Smooth muscle cell (in vitro differentiated cells): ENCODE results near the gene MDP1. TPM values are rescaled to one million over a fixed set of nuclear protein-coding genes. Genes with fewer than 3 reads are reported as not detected.

ENCODE experiments used
- DNase-seq: peaks from one replicate; lab custom pipeline; 2025; ENCODE audit not compliant: unreplicated experiment; lab: John Stamatoyannopoulos, UW
- H2AFZ ChIP-seq: fragments of 200-600 bp; sonication (generic); 2 replicates; pipeline ENCODE4 v1.6.0; 2016; ENCODE audit warnings: antibody characterized with exemption, low read depth, mild to moderate bottlenecking
- H3F3A ChIP-seq: fragments of 200-600 bp; sonication (generic); 2 replicates; pipeline ENCODE4 v1.6.0; 2017; ENCODE audit warnings: antibody characterized with exemption, low read depth
- H3K27ac ChIP-seq: fragments of 200-600 bp; sonication (generic); 2 replicates; pipeline ENCODE4 v1.5.1; 2016; ENCODE audit warnings: low read depth, mild to moderate bottlenecking
- H3K27me3 ChIP-seq: fragments of 200-600 bp; sonication (generic); 2 replicates; pipeline ENCODE4 v1.6.1; 2016; ENCODE audit warnings: low read depth, mild to moderate bottlenecking
- H3K36me3 ChIP-seq: fragments of 200-600 bp; sonication (generic); 2 replicates; pipeline ENCODE4 v1.5.1; 2016; ENCODE audit warnings: low read depth
- H3K4me1 ChIP-seq: fragments of 200-600 bp; sonication (generic); 2 replicates; pipeline ENCODE4 v1.5.1; 2016; ENCODE audit warnings: low read depth
- H3K4me2 ChIP-seq: fragments of 200-600 bp; sonication (generic); 2 replicates; pipeline ENCODE4 v1.6.0; 2016; ENCODE audit warnings: mild to moderate bottlenecking
- H3K4me3 ChIP-seq: fragments of 200-600 bp; sonication (generic); 2 replicates; pipeline ENCODE4 v1.5.1; 2016; ENCODE audit warnings: mild to moderate bottlenecking
- H3K79me2 ChIP-seq: fragments of 200-600 bp; sonication (generic); 2 replicates; pipeline ENCODE4 v1.6.0; 2016; ENCODE audit warnings: low read depth, mild to moderate bottlenecking
- H3K9ac ChIP-seq: fragments of 200-600 bp; sonication (generic); 2 replicates; pipeline ENCODE4 v1.6.0; 2016; ENCODE audit warnings: low read depth
- H3K9me3 ChIP-seq: fragments of 200-600 bp; sonication (generic); replicated peaks from 2 replicates; pipeline ENCODE4 v1.5.1; 2016; ENCODE audit warnings: low read depth
- H4K20me1 ChIP-seq: fragments of 200-600 bp; sonication (generic); 2 replicates; pipeline ENCODE4 v1.6.0; 2016; ENCODE audit warnings: low read depth
- WGBS: methylation state at CpG from one replicate; pipeline ENCODE4 v1.1.7; 2016; ENCODE audit warnings: low lambda C conversion rate; 5-methylcytosine and 5-hydroxymethylcytosine counted together
- polyA plus RNA-seq: library from polyadenylated mRNA; unstranded; fragments of >200 nt; fragmentation: Nextera tagmentation; extraction: Ambion mirVana; gene quantifications from 2 replicates; pipeline ENCODE4 v1.2.1, GENCODE V29; 2016
- total RNA-seq: library from RNA; depleted of rRNA; stranded (reverse); fragments of >200 nt; gene quantifications from 2 replicates; pipeline ENCODE4 v1.2.3, GENCODE V29; 2014
- TF ChIP-seq, protein P1 (sequence below): fragments of 200-600 bp; sonication (generic); IDR thresholded peaks from 2 replicates; pipeline ENCODE4 v1.5.1; 2017; ENCODE audit warnings: borderline replicate concordance, mild to moderate bottlenecking, antibody characterized with exemption; ENCODE audit not compliant: insufficient read depth, poor library complexity, severe bottlenecking

Gene MDP1
- total and polyA plus RNA-seq, 2 experiments from 2014 or later, result 31.0 to 42.3 TPM

DNA sequence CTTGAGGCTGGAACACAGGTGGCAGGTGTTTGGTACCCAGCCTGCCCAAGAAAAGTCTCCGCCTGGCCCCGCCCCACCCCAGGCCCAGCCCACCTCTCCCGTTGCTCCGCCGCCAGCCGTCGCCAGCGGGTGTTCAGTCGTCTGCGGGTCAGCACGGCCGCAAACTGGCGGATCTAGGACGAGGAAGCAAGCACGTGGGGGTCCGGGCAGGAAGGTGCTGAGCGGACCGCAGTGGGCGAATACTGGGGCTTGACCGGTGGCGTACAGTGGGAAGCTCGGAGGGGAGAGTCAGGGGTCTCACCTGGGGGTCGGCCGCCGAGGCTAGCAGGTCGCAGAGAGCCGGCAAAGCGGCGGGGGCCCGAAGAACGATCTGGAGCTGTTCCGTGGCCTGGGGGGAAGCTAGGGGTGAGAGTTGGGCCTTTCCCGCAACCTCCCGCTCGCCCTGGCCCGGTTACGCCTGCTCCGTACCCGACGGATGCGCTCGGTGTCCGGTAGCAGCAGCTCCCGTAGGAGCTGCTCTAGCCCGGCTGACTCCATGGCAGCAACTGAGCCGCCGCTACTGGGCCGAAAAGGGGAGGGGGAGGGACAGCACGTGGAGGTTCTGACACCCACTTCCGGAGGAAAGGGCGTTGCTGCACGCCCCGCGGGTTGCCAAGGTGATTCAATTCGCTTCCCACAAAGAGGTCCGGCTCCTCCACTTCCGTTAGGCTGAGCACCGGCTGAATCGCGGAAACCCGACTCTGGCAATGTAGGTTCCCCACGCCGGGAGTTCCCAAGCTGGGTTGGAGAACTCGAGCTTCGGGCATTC is 27.4 kb downstream of the MDP1 start, which contains the start of gene IPO4:
Gene IPO4 (minus strand): TSS at position 566 of the 808 bp plus-strand sequence. CDS start 29 bp downstream, at position 537.
- Histone ChIP-seq H3F3A (peaks cover 10% of the 10 kb centered on the region), H3K4me3 (peak within 1 kb of the TSS; percentile 58), H4K20me1 (no peaks in the 10 kb centered on the region), H3K79me2 (peaks cover 20% of the 10 kb centered on the region), H3K4me1 (peaks cover 11% of the 10 kb centered on the region), H3K36me3 (no peaks in the 10 kb centered on the region), H3K27ac (peak within 1 kb of the TSS; percentile 78), H3K4me2 (peak within 1 kb of the TSS; percentile 85), H3K9ac (peak within 1 kb of the TSS; percentile 58), H3K9me3 (no peaks in the 10 kb centered on the region), H3K27me3 (no peaks in the 10 kb centered on the region), H2AFZ (no peak within 1 kb of the TSS)
- WGBS, result 2% methylated on average over 65 of the region's 65 CpGs
- TF ChIP-seq, protein P1, sequence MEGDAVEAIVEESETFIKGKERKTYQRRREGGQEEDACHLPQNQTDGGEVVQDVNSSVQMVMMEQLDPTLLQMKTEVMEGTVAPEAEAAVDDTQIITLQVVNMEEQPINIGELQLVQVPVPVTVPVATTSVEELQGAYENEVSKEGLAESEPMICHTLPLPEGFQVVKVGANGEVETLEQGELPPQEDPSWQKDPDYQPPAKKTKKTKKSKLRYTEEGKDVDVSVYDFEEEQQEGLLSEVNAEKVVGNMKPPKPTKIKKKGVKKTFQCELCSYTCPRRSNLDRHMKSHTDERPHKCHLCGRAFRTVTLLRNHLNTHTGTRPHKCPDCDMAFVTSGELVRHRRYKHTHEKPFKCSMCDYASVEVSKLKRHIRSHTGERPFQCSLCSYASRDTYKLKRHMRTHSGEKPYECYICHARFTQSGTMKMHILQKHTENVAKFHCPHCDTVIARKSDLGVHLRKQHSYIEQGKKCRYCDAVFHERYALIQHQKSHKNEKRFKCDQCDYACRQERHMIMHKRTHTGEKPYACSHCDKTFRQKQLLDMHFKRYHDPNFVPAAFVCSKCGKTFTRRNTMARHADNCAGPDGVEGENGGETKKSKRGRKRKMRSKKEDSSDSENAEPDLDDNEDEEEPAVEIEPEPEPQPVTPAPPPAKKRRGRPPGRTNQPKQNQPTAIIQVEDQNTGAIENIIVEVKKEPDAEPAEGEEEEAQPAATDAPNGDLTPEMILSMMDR, result no peak
- DNase-seq, result peak; percentile 79

DNA sequence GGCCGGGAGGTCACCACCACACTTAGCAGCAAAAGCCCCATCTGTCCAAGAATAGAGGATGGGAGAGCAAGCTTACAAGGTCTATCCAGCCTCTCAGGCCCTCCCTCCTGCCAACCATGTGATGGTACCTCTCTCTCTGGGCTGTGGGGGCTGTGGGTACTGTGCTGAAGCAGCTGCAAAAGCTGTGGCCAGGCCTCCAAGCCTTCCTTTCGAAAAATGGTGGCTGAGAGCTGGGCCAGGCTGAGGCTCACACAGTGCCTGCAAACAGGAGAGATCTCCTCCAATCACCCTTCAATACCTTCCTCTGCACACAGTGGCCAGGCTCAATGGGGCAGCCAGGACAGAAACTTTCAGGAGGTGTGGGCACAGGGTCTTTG is 28.3 kb downstream of the MDP1 start:
- Histone ChIP-seq H2AFZ (no peak overlapping the region), H3K27me3 (no peaks in the 10 kb centered on the region), H3K4me2 (peak overlapping the region; percentile 85), H3K4me3 (peak overlapping the region; percentile 58), H3K79me2 (peaks cover 13% of the 10 kb centered on the region), H3K27ac (no peak overlapping the region), H3K9ac (no peak overlapping the region), H4K20me1 (no peaks in the 10 kb centered on the region), H3K4me1 (peaks cover 11% of the 10 kb centered on the region), H3K36me3 (no peaks in the 10 kb centered on the region), H3K9me3 (no peaks in the 10 kb centered on the region), H3F3A (peaks cover 10% of the 10 kb centered on the region)
- TF ChIP-seq, protein P1, result no peak
- 88% methylated on average over 2 of the region's 2 CpGs for WGBS
- no peak for DNase-seq

DNA sequence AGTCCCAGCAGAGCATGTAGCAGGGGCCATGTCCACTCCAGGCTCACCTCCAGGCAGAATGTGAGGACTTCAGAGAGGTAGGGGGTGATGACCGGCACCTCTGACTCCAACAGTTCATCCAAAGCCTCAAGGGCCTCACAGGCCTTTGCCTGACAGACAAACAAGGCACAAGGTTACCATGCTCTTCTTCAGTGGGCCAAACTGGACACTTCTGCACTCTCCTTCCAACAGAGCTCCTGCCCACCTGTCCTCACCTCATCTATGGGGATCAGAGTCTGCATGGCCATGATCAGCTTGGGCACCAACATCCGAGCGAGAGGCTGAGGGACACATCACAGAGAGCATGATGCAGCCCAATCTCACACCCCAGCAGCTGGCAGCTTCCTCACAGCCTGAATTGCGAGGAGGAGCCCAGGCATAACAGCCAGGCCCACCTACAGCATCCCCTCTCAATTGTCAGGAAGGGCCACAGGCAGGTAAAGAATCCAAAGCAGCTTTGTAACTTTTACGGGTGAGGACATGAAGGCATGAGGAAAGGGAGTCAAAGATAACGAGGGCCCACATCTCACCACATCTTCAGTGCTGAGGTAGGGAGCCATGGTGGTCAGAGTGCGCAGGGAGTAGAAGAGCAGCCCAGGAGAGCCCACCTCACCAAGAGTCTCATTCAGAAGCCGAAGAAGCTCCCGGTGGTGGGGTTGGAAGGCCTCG is 28.9 kb downstream of the MDP1 start:
- H3K9me3 ChIP-seq, result no peaks in the 10 kb centered on the region
- no peaks in the 10 kb centered on the region for H3K27me3 ChIP-seq
- H3K9ac ChIP-seq, result no peak overlapping the region
- peaks cover 10% of the 10 kb centered on the region for H3F3A ChIP-seq
- no peak overlapping the region for H3K4me2 ChIP-seq
- TF ChIP-seq, protein P1, result no peak
- no peak for DNase-seq
- H3K27ac ChIP-seq, result no peak overlapping the region
- H3K4me1 ChIP-seq, result peaks cover 11% of the 10 kb centered on the region
- no peak overlapping the region for H3K4me3 ChIP-seq
- H2AFZ ChIP-seq, result no peak overlapping the region
- H4K20me1 ChIP-seq, result no peaks in the 10 kb centered on the region
- H3K36me3 ChIP-seq, result no peaks in the 10 kb centered on the region
- 96% methylated on average over 10 of the region's 10 CpGs for WGBS
- peaks cover 9% of the 10 kb centered on the region for H3K79me2 ChIP-seq
